Keratinocyte (primary cell): ENCODE data around the gene DAO. TPM values are rescaled to one million over a fixed set of nuclear protein-coding genes. Genes with fewer than 3 reads are reported as not detected.

Source experiments
- DNase-seq: peaks from one replicate; pipeline ENCODE4 v3.0.0-alpha.2; 2011; ENCODE audit warnings: low read depth, missing footprints, low spot score
- FAIRE-seq: peaks from 2 replicates; lab custom pipeline; 2011; peaks lifted over from hg19 to GRCh38; lab: Jason Lieb, UNC
- H2AFZ ChIP-seq: 2 replicates; pipeline ENCODE4 v1.6.0; 2012; ENCODE audit warnings: low read length, control low read depth, inconsistent platforms; ENCODE audit not compliant: control insufficient read depth
- H3K27ac ChIP-seq: 2 replicates; pipeline ENCODE4 v1.5.1; 2011; ENCODE audit warnings: low read length; ENCODE audit not compliant: control insufficient read depth, insufficient read depth
- H3K27me3 ChIP-seq: 3 replicates; pipeline ENCODE4 v1.6.0; 2011; ENCODE audit warnings: low read length; ENCODE audit not compliant: control insufficient read depth, insufficient read depth; ENCODE audit errors: extremely low read depth
- H3K36me3 ChIP-seq, 2 experiments: 2 replicates in 1 of 2; 3 replicates in 1 of 2; pipeline ENCODE4 v1.5.1; 2011; ENCODE audit warnings: low read length in 2 of 2, mild to moderate bottlenecking in 1 of 2; ENCODE audit not compliant: control insufficient read depth in 2 of 2, insufficient read depth in 2 of 2; ENCODE audit errors: extremely low read depth in 1 of 2
- H3K4me1 ChIP-seq: 3 replicates; pipeline ENCODE4 v1.5.1; 2011; ENCODE audit warnings: low read length; ENCODE audit not compliant: control insufficient read depth, insufficient read depth; ENCODE audit errors: extremely low read depth
- H3K4me2 ChIP-seq: 3 replicates; pipeline ENCODE4 v1.6.0; 2011; ENCODE audit warnings: low read depth, low read length; ENCODE audit not compliant: control insufficient read depth, insufficient read depth; ENCODE audit errors: extremely low read depth
- H3K4me3 ChIP-seq, 3 experiments: fragments of 200-600 bp in 1 of 3; sonication (generic) in 1 of 3; 2 replicates in 2 of 3; 3 replicates in 1 of 3; pipeline ENCODE4 v1.5.1; 2011 to 2016; ENCODE audit warnings: low read length in 3 of 3, mild to moderate bottlenecking in 3 of 3, control low read depth in 2 of 3, inconsistent platforms in 1 of 3, low read depth in 1 of 3, mixed read lengths in 1 of 3, mixed run types in 1 of 3, moderate library complexity in 1 of 3; ENCODE audit not compliant: control insufficient read depth in 2 of 3, insufficient read depth in 2 of 3; ENCODE audit errors: extremely low read depth in 1 of 3
- H3K79me2 ChIP-seq: 2 replicates; pipeline ENCODE4 v1.6.0; 2012; ENCODE audit warnings: low read length; ENCODE audit not compliant: control insufficient read depth, insufficient read depth
- H3K9ac ChIP-seq: 3 replicates; pipeline ENCODE4 v1.6.0; 2011; ENCODE audit warnings: low read length; ENCODE audit not compliant: control insufficient read depth, insufficient read depth; ENCODE audit errors: extremely low read depth
- H3K9me1 ChIP-seq: 3 replicates; pipeline ENCODE4 v1.6.0; 2011; ENCODE audit warnings: low read length; ENCODE audit not compliant: control insufficient read depth, insufficient read depth; ENCODE audit errors: extremely low read depth
- H3K9me3 ChIP-seq: 2 replicates; pipeline ENCODE4 v1.5.1; 2012; ENCODE audit warnings: low read depth, low read length; ENCODE audit not compliant: control insufficient read depth
- H4K20me1 ChIP-seq: 3 replicates; pipeline ENCODE4 v1.6.0; 2011; ENCODE audit warnings: low read length; ENCODE audit not compliant: control insufficient read depth, insufficient read depth; ENCODE audit errors: extremely low read depth
- CTCF ChIP-seq, 3 experiments: IDR thresholded peaks in 1 of 3; conservative IDR thresholded peaks in 1 of 3; optimal IDR thresholded peaks in 1 of 3; 2 replicates in 2 of 3; 3 replicates in 1 of 3; pipeline versions ENCODE3 to v1.5.1; 2011; ENCODE audit warnings: low read length in 3 of 3, mild to moderate bottlenecking in 3 of 3, moderate library complexity in 2 of 3, control low read depth in 1 of 3, inconsistent platforms in 1 of 3; ENCODE audit not compliant: insufficient read depth in 2 of 3; ENCODE audit errors: extremely low read depth in 1 of 3
- EZH2 ChIP-seq: IDR thresholded peaks from one replicate; pipeline ENCODE4 v1.6.1; 2012; ENCODE audit warnings: inconsistent platforms, mild to moderate bottlenecking, low read length, moderate library complexity
- dilution Hi-C: fragments of 300-500 bp; cut with MboI; formaldehyde crosslinking; loops from one replicate; pipeline ENCODE4 v1.7.0; 2020; ENCODE audit warnings: low sequenced_read_pairs; ENCODE audit not compliant: extremely low pct_ligation_motif_present
- polyA plus RNA-seq, 5 experiments: library from polyadenylated mRNA; depleted of rRNA in 3 of 5; stranded (reverse) in 3 of 5; stranded (forward) in 1 of 5; unstranded in 1 of 5; fragments of >200 nt; gene quantifications; 1 replicate in 1 of 5; 2 replicates in 3 of 5; 3 replicates in 1 of 5; pipeline versions ENCODE4 v1.2.1 to v1.2.3, GENCODE V29; 2011 to 2012; ENCODE audit warnings: missing spikeins in 2 of 5, low read depth in 1 of 5, low replicate concordance in 1 of 5

DAO gene
- polyA plus RNA-seq, 1 donor (not counting 4 experiments of a cell fraction or from before 2014, with no cell fraction given), result not detected

- Histone ChIP-seq H3K36me3 (no peaks in the 10 kb centered on the region), H3K9ac (no peak overlapping the region), H3K4me2 (no peak overlapping the region), H2AFZ (no peak overlapping the region), H4K20me1 (no peaks in the 10 kb centered on the region), H3K27ac (no peak overlapping the region), H3K4me1 (no peaks in the 10 kb centered on the region), H3K79me2 (no peaks in the 10 kb centered on the region), H3K4me3 (no peak overlapping the region), H3K9me3 (no peaks in the 10 kb centered on the region), H3K27me3 (no peaks in the 10 kb centered on the region), H3K9me1 (no peaks in the 10 kb centered on the region)
- dilution Hi-C loops, result no loop called here
- FAIRE-seq, result no peak
- DNase-seq, result no peak
- TF ChIP-seq CTCF (optimal IDR thresholded peaks at IDR 0.05 in 1 of 3, IDR thresholded peaks at IDR 0.05 in 1 of 3, conservative IDR thresholded peaks at IDR 0.05 in 1 of 3; ENCODE audit: extremely low read depth in 1 of 3, insufficient read depth in 2 of 3, low read length in 3 of 3), result no peak
- TF ChIP-seq EZH2, result no peak
Observed at GRCh38 chr12:108928695-108929094, 48.8 kb downstream of the DAO start.

GRCh38 chr12:108930155-108930554 is 50.3 kb downstream of the DAO start:
- H3K79me2 ChIP-seq, result no peaks in the 10 kb centered on the region
- no peaks in the 10 kb centered on the region for H4K20me1 ChIP-seq
- dilution Hi-C loops, result no loop called here
- no peak for FAIRE-seq
- H3K36me3 ChIP-seq, result no peaks in the 10 kb centered on the region
- no peak overlapping the region for H3K27ac ChIP-seq
- H3K4me2 ChIP-seq, result no peak overlapping the region
- H3K4me3 ChIP-seq, result no peak overlapping the region
- DNase-seq, result no peak
- no peak overlapping the region for H3K9ac ChIP-seq
- H3K9me1 ChIP-seq, result no peaks in the 10 kb centered on the region
- H3K27me3 ChIP-seq, result no peaks in the 10 kb centered on the region
- no peaks in the 10 kb centered on the region for H3K4me1 ChIP-seq
- no peaks in the 10 kb centered on the region for H3K9me3 ChIP-seq
- no peak overlapping the region for H2AFZ ChIP-seq
- no peak for TF ChIP-seq EZH2
- no peak for TF ChIP-seq CTCF (optimal IDR thresholded peaks at IDR 0.05 in 1 of 3, IDR thresholded peaks at IDR 0.05 in 1 of 3, conservative IDR thresholded peaks at IDR 0.05 in 1 of 3; ENCODE audit: extremely low read depth in 1 of 3, insufficient read depth in 2 of 3, low read length in 3 of 3)
